DND-41 (cell line): ENCODE measurements around the gene SLC25A39.

Experiments
- CTCF ChIP-seq: IDR thresholded peaks from 2 replicates; pipeline ENCODE4 v1.5.1; 2012; ENCODE audit warnings: borderline replicate concordance, low read length, moderate library complexity, mild to moderate bottlenecking; ENCODE audit not compliant: poor library complexity, severe bottlenecking; ENCODE audit errors: extremely low read depth
- EZH2 ChIP-seq: IDR thresholded peaks from 3 replicates; pipeline ENCODE4 v1.6.1; 2012; ENCODE audit warnings: borderline replicate concordance, low read depth, mild to moderate bottlenecking, moderate library complexity, low read length, inconsistent platforms; ENCODE audit not compliant: severe bottlenecking

- TF ChIP-seq EZH2 (no peak), CTCF (no peak)
Measured at GRCh38 chr17:44360826-44361225, 36.2 kb upstream of the SLC25A39 start.
